ENCODE data around the gene THBD. TPM values are rescaled to one million over a fixed set of nuclear protein-coding genes. Genes with fewer than 3 reads are reported as not detected.
"Not testable (repeated sequence)": the region's sequence is repeated elsewhere in the genome, so short reads cannot be mapped to it uniquely, and the experiment has no call there.

THBD gene
- total RNA-seq, 1 donor from 2014 or later = not detected

DNA sequence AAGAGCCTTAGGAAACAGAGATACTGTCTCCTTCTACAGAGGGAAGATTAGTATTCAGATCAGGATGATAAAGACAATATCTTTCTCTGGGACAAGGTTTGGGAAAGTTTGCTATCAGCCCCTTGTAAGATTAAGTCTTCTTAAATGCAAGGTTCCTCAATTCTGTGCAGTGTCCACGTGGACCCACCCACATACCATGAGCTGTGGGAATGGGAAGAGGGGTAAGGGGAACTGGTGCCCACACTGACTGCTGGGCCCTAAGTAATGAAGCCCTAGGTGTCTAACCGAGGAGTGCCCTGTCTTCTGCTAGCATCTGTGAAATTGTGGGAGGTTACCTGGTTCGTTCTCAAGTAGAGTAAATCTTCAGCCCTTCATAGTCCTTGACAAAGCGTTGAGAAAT lies 20.1 kb downstream of the THBD start:
- H3K9me3 Mint-ChIP-seq = no peaks in the 10 kb centered on the region
- H3K36me3 Mint-ChIP-seq (ENCODE audit: low read depth) = no peaks in the 10 kb centered on the region
- no peak overlapping the region for H3K4me3 Mint-ChIP-seq
- H3K27me3 Mint-ChIP-seq = peaks cover 6% of the 10 kb centered on the region
- no peak for DNase-seq
- no peaks in the 10 kb centered on the region for H3K4me1 Mint-ChIP-seq
- intact Hi-C loops (cut with micrococcal nuclease) = no loop called here
- no peak overlapping the region for H3K27ac Mint-ChIP-seq

DNA sequence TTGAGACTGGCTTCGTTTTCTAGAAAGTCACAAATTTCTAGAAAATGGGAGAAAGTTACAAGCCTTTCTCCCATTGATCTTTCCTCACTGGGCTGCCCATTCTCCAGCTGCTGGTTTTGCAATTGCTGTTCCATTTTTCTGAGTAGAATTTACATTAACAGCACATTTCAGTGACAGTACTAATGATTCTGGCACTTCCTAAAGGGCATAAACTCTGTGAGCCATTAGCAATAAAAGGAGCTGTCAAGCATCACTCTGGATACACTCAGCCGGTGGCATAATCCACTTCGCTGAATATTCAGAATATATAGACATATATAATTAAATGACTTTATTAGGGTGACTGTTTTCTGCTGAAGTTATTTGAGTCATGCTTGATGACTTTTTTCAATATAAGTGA lies 21.1 kb downstream of the THBD start:
- no peaks in the 10 kb centered on the region for H3K4me1 Mint-ChIP-seq
- no peak for DNase-seq
- H3K9me3 Mint-ChIP-seq = no peaks in the 10 kb centered on the region
- peaks cover 6% of the 10 kb centered on the region for H3K27me3 Mint-ChIP-seq
- no peak overlapping the region for H3K27ac Mint-ChIP-seq
- intact Hi-C loops (cut with micrococcal nuclease) = no loop called here
- no peaks in the 10 kb centered on the region for H3K36me3 Mint-ChIP-seq (ENCODE audit: low read depth)
- no peak overlapping the region for H3K4me3 Mint-ChIP-seq

DNA sequence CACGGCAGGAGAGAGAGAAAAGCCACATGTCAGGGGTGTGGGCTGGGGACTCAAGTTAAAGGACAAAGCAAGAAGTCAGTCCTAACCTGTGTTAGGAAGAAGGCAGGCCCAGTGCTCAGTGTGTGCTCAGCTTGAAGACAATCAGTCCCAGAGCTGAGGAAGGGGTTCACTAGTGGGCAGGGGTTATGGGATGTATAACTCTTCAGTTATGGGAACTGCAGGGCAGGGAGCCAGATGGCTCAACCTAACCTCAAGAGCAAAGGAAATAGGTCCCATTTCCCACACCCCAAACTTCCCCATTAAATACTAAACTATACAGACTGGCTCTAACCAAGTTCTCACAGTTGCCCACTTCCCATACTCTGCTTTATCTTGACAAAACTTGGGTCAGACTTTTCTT lies 21.8 kb downstream of the THBD start:
- Mint-ChIP-seq H3K4me1 (no peaks in the 10 kb centered on the region), H3K9me3 (no peaks in the 10 kb centered on the region), H3K36me3 (ENCODE audit: low read depth) (no peaks in the 10 kb centered on the region), H3K4me3 (no peak overlapping the region), H3K27ac (no peak overlapping the region), H3K27me3 (peaks cover 2% of the 10 kb centered on the region)
- intact Hi-C loops (cut with micrococcal nuclease) = no loop called here
- DNase-seq = no peak

DNA sequence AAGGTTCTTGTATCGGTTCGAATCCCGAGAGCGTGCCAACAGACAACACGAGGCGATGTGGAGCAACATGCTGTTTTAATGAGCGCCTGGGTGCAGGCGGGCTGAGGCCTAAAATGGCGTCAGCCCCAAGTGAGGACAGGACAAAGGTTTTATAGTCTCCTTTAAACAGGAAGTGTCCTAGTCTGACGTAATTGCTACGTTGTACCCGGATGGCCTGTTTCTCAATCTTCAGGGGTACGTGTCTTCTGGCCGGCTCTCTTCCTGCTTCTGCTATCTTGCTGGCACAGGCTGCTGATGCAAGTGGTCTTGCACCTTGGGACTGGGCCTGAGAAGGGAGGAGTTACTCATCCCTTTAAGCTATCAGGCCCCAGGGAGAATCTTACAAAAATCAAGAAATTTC lies 24.0 kb downstream of the THBD start:
- H3K36me3 Mint-ChIP-seq (ENCODE audit: low read depth); DNase-seq; H3K27ac Mint-ChIP-seq; H3K9me3 Mint-ChIP-seq; intact Hi-C loops (cut with micrococcal nuclease); H3K4me3 Mint-ChIP-seq; H3K4me1 Mint-ChIP-seq; H3K27me3 Mint-ChIP-seq: not testable (repeated sequence)

DNA sequence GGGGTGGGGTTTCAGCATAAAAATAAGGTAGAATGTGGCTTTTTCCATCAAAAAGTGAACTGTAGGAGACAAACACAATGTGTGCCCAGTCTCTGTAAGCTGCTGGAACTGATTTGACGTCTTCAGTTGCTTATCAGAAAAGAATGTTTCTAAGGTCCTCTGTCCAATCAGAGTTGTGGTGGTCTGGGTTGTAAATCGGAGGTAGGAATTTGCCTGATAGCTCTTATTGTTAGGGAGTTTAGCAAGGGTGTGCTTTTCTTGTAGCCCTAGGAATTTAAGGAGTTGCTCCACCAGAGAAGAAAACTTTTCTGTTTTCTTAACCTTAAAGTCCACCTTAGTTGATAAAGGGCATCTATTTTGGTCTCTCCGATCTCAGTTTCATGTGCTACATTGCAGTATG lies 24.8 kb downstream of the THBD start:
- Mint-ChIP-seq H3K9me3 (no peaks in the 10 kb centered on the region), H3K27ac (no peak overlapping the region), H3K36me3 (ENCODE audit: low read depth) (no peaks in the 10 kb centered on the region), H3K27me3 (peaks cover 1% of the 10 kb centered on the region), H3K4me1 (no peaks in the 10 kb centered on the region), H3K4me3 (no peak overlapping the region)
- intact Hi-C loops (cut with micrococcal nuclease) = no loop called here
- DNase-seq = no peak

DNA sequence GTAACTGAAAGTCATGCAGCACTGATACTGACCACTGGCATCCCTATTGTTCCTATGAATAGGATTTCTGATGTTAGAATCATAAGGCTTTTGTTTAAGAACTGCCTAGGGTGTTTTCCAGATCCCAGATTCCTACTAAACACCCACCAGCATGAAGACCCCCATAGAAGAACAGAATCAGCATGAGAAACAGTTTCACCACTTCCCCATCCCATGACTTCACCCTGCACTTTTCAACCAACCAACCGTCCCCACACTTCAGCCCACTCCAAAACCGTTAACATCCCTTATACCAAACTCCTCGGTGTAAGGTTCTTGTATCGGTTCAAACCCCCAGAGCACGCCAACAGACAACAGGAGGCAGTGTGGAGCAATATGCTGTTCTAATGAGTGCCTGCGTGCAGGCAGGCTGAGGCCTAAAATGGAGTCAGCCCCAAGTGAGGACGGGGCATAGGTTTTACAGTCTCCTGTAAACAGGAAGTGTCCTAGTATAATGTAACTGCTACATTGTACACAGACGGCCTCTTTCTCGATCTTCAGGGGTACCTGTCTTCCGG lies 25.8 kb downstream of the THBD start:
- no peaks in the 10 kb centered on the region for H3K4me1 Mint-ChIP-seq
- H3K36me3 Mint-ChIP-seq (ENCODE audit: low read depth) = no peaks in the 10 kb centered on the region
- intact Hi-C loops (cut with micrococcal nuclease) = no loop called here
- no peak overlapping the region for H3K27ac Mint-ChIP-seq
- peaks cover 1% of the 10 kb centered on the region for H3K27me3 Mint-ChIP-seq
- H3K4me3 Mint-ChIP-seq = no peak overlapping the region
- no peak for DNase-seq
- no peaks in the 10 kb centered on the region for H3K9me3 Mint-ChIP-seq

DNA sequence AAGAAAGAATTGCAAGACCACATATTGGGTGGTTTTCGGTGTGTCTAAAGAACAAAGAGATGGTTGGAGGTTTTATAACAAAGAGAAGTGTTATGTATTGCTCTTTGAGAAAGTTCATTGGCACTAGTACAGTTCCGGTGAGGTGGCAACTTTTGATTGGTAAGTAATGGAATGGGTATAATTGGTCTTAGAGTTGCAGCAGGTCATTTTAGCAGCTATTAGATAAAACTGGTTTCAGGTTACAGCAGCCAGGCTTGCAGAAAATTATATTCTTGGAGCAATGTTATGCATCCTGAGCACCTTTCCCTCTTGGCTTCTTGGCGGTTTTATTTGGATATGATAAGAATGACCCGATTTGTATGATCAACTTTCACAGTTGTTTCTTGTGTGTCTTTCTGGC lies 26.6 kb downstream of the THBD start:
- no peak overlapping the region for H3K4me3 Mint-ChIP-seq
- no peaks in the 10 kb centered on the region for H3K9me3 Mint-ChIP-seq
- no peak overlapping the region for H3K27ac Mint-ChIP-seq
- peaks cover 1% of the 10 kb centered on the region for H3K27me3 Mint-ChIP-seq
- DNase-seq = no peak
- no peaks in the 10 kb centered on the region for H3K36me3 Mint-ChIP-seq (ENCODE audit: low read depth)
- no peaks in the 10 kb centered on the region for H3K4me1 Mint-ChIP-seq
- intact Hi-C loops (cut with micrococcal nuclease) = no loop called here

DNA sequence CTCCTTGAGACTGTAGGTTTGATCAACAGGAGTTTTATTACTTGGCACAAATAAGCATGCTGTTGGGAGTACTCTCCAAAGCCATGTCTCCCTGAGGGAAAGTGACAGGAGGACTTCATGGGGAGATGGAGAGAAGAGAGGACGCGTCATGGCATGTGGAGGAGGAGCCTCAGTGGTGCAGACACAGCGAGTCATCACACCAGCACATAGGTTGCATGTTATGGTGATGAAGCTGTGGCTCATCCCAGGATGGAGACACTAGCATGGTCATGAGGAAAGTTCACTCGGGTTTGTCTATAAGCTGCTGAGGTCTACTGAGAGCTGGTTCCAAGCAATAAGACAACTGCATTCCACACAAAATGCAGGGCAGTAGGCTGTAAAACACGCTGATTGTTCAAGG lies 27.5 kb downstream of the THBD start:
- intact Hi-C loops (cut with micrococcal nuclease) = no loop called here
- no peak overlapping the region for H3K27ac Mint-ChIP-seq
- DNase-seq = no peak
- H3K4me1 Mint-ChIP-seq = no peaks in the 10 kb centered on the region
- no peaks in the 10 kb centered on the region for H3K36me3 Mint-ChIP-seq (ENCODE audit: low read depth)
- no peaks in the 10 kb centered on the region for H3K9me3 Mint-ChIP-seq
- no peak overlapping the region for H3K4me3 Mint-ChIP-seq
- peaks cover 1% of the 10 kb centered on the region for H3K27me3 Mint-ChIP-seq

DNA sequence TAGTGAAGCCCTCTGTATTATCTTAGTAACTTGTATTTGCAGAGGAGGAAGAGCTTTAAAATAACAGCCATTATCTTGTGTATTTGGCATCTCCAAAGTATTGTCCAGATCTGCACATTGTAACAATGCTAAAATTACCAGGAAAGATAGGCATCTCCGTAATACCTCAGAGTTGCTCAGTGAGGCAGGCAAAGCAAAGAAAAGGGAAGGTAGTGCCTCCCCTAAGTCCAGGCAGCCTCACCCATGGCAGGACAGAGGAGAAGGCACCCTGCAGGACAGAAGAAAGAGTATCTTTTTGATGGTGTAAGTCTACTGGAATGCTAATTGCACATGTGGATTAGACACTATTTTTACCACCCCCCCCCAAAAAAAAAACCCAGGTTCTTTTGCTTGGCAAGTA lies 27.9 kb downstream of the THBD start:
- Mint-ChIP-seq H3K36me3 (ENCODE audit: low read depth) (no peaks in the 10 kb centered on the region), H3K4me3 (no peak overlapping the region), H3K27ac (no peak overlapping the region), H3K9me3 (no peaks in the 10 kb centered on the region), H3K4me1 (no peaks in the 10 kb centered on the region), H3K27me3 (peaks cover 3% of the 10 kb centered on the region)
- no peak for DNase-seq
- intact Hi-C loops (cut with micrococcal nuclease) = no loop called here

DNA sequence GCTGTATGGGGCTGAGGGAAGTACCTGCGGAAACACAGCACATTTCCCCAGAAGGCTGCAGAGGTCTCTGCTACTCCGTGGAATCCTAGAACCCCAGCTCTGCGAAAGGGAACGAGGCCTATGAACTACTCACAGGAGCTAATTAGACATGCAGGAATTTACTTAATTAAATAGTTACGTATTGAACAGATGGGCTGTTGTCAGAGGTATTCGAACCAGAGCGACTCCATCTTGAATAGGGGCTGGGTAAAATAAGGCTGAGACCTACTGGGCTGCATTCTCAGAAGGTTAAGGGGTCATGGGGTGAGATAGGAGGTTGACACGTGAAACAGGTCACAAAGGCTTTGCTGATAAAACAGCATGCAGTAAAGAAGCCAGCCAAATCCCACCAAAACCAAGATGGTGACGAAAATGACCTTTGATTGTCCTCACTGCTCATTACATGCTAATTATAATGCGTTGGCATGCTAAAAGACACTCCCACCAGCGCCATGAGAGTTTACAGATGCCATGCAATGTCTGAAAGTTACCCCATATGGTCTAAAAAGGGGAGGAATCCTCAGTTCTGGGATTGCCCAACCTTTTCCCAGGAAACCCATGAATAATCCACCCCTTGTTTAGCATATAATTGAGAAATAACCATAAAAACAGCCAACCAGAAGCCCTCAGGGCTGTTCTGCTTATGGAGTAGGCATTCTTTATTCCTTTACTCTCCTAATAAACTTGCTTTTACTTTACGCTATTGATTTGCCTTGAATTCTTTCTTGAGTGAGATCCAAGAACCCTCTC lies 29.0 kb downstream of the THBD start:
- no peak for DNase-seq
- Mint-ChIP-seq H3K9me3 (no peaks in the 10 kb centered on the region), H3K27me3 (peaks cover 5% of the 10 kb centered on the region), H3K4me3 (no peak overlapping the region), H3K27ac (no peak overlapping the region), H3K36me3 (ENCODE audit: low read depth) (no peaks in the 10 kb centered on the region), H3K4me1 (no peaks in the 10 kb centered on the region)
- intact Hi-C loops (cut with micrococcal nuclease) = no loop called here

DNA sequence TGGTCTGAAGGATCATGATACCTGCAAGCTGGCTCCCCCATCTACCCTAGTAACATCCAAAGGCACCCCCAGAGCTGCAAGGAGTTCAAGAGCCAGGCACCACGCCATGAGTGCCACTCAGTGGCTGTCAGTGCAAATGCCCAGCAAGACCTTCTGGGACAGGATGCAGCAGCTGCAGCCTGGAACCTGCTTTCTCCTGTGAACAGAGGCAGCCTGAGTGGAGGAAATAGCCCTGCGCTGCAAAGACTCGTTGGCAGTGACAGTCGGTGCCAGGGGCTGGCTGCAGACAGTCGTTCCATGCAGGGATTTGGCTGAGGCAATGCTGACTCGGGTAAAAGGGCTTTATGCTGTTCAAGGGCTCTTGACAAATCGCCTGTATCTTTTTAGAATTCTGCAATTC lies 30.1 kb downstream of the THBD start:
- H3K4me1 Mint-ChIP-seq = no peaks in the 10 kb centered on the region
- no peaks in the 10 kb centered on the region for H3K36me3 Mint-ChIP-seq (ENCODE audit: low read depth)
- peaks cover 5% of the 10 kb centered on the region for H3K27me3 Mint-ChIP-seq
- intact Hi-C loops (cut with micrococcal nuclease) = no loop called here
- no peak overlapping the region for H3K4me3 Mint-ChIP-seq
- DNase-seq = no peak
- H3K9me3 Mint-ChIP-seq = no peaks in the 10 kb centered on the region
- no peak overlapping the region for H3K27ac Mint-ChIP-seq

DNA sequence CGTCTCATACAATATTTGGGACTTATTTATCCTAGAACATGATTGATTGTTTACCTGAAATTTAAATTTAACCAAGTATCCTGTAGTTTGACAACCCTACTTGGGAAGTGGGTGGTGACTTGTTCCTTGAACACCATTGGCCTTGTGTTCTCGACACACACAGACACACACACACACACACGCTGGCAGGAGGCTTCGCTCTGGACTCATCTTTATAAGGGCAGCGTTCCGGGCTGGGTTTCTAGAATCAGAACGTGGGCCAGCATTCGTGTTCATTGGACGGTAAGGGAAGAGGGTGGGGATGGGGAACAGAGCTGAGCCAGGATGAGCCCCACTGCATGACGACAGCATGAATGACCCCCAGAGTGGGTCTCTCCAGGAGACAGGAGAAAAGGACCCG lies 30.5 kb downstream of the THBD start:
- Mint-ChIP-seq H3K27me3 (peaks cover 5% of the 10 kb centered on the region), H3K9me3 (no peaks in the 10 kb centered on the region), H3K27ac (no peak overlapping the region), H3K4me1 (no peaks in the 10 kb centered on the region), H3K36me3 (ENCODE audit: low read depth) (no peaks in the 10 kb centered on the region), H3K4me3 (no peak overlapping the region)
- intact Hi-C loops (cut with micrococcal nuclease) = no loop called here
- DNase-seq = no peak

DNA sequence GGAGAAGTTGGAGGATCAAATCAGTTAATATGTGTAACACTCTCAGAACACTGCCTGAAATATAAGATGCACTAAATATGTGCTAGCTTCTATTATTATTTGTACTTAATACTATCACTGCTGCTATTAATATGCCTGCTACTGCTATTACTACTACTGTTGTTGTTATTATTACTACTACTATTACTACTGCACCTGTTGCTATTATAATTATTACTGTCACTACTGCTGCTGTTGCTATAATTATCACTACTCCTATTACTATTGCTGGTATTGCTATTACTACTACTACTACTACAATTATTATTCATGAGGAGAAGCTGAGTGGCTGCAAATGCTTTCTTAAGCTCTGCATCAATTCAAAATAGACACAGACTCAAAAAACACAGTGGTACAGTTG lies 31.0 kb downstream of the THBD start:
- Mint-ChIP-seq H3K4me1 (no peaks in the 10 kb centered on the region), H3K4me3 (no peak overlapping the region), H3K9me3 (no peaks in the 10 kb centered on the region), H3K36me3 (ENCODE audit: low read depth) (no peaks in the 10 kb centered on the region), H3K27ac (no peak overlapping the region), H3K27me3 (peaks cover 5% of the 10 kb centered on the region)
- no peak for DNase-seq
- intact Hi-C loops (cut with micrococcal nuclease) = no loop called here

DNA sequence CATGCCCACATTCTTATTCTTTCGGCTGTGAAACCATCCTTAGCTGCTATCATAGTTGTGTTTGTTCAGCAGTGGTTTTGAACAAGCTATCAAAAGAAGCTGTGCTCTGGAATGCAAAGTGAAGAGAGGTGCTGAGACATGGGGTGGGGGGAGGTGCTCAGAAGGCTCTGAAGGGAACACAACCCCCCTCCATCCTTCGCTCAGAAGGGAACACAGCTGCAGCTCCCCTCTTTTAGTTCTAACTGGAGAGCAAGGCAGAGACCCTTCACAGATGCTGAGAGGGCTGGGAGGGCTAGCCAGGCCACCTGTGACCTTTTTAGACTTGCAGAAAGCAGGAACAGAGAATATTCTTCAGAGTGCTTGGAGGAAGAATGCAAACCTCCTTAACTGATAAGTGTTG lies 32.0 kb downstream of the THBD start:
- Mint-ChIP-seq H3K9me3 (no peaks in the 10 kb centered on the region), H3K27me3 (peaks cover 5% of the 10 kb centered on the region), H3K4me3 (no peak overlapping the region), H3K36me3 (ENCODE audit: low read depth) (no peaks in the 10 kb centered on the region), H3K27ac (no peak overlapping the region), H3K4me1 (no peaks in the 10 kb centered on the region)
- intact Hi-C loops (cut with micrococcal nuclease) = no loop called here
- no peak for DNase-seq

DNA sequence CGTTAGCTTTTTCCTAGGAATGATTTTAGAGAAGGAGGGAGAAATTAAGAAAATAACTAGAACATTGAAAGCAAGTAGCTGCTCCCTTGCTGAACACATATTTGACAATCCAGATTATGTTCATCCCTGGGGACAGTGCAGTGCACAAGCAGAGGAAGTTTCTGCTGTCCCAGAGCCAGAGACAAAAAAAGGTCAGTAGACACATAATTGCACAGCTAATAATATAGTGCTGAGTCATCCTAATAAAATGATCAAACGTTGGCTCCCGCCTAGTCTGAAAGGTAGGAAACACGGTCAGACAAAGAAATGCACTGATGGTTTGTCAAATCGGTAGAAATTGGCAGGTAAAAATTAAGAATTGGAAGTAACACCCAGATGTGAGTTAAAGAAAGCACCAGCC lies 36.0 kb downstream of the THBD start:
- Mint-ChIP-seq H3K27ac (no peak overlapping the region), H3K36me3 (ENCODE audit: low read depth) (no peaks in the 10 kb centered on the region), H3K27me3 (peaks cover 3% of the 10 kb centered on the region), H3K9me3 (no peaks in the 10 kb centered on the region), H3K4me1 (no peaks in the 10 kb centered on the region), H3K4me3 (no peak overlapping the region)
- no peak for DNase-seq
- intact Hi-C loops (cut with micrococcal nuclease) = no loop called here

All from activated CD4-positive, alpha-beta T cell treated with anti-CD3 and anti-CD28 coated beads, Interleukin-2, amount 10 ng/mL, durations not matched to agents 24 days and 14 days (primary cell).